ENCODE data around the gene GATD1.

The GATD1 gene

GRCh38 chr11:774873-775592, 2.3 kb downstream of the GATD1 start:
- Histone ChIP-seq H3K4me3 (ENCODE audit: low read depth, low read length) (no peak overlapping the region), H3K36me3 (ENCODE audit: control insufficient read depth in 2 of 2, insufficient read depth in 1 of 2, low read length in 2 of 2) (peaks cover 0 to 68% of the 10 kb centered on the region in 2 experiments; a peak in 2 of 3 replicates), H3K9me3 (ENCODE audit: control insufficient read depth, insufficient read depth, low read depth, low read length) (no peaks in the 10 kb centered on the region), H3K27ac (ENCODE audit: extremely low read depth, low read depth, low read length) (no peak overlapping the region), H3K4me1 (ENCODE audit: control insufficient read depth, insufficient read depth, low read length) (no peaks in the 10 kb centered on the region; the same call in 1 of the 2 replicates)
- CTCF ChIA-PET, result interaction anchor here (0.6 to 0.9 kb wide), 2 partner anchors 9 to 28 kb away, joined by 3 to 5 read pairs; partner anchors contain the start of gene TALDO1
- no peak for TF ChIP-seq ZNF776 (tag by site-specific recombination; IDR thresholded peaks at IDR 0.05; ENCODE audit: borderline replicate concordance)
- TF ChIP-seq ZNF600 (tag by site-specific recombination; IDR thresholded peaks at IDR 0.05), result peak; percentile 63
- POLR2A ChIA-PET, result interaction anchor here (0.6 to 2.1 kb wide), 7 partner anchors 10 to 44 kb away, joined by 3 to 12 read pairs (median 4); partner anchors contain the start of genes PNPLA2 and TALDO1

- Histone ChIP-seq H3K27ac (ENCODE audit: extremely low read depth, low read depth, low read length) (no peak overlapping the region), H3K9me3 (ENCODE audit: control insufficient read depth, insufficient read depth, low read depth, low read length) (no peaks in the 10 kb centered on the region), H3K4me1 (ENCODE audit: control insufficient read depth, insufficient read depth, low read length) (no peaks in the 10 kb centered on the region; the same call in 1 of the 2 replicates), H3K4me3 (ENCODE audit: low read depth, low read length) (no peak overlapping the region), H3K36me3 (ENCODE audit: control insufficient read depth in 2 of 2, insufficient read depth in 1 of 2, low read length in 2 of 2) (peaks cover 0 to 60% of the 10 kb centered on the region in 2 experiments; a peak in 2 of 3 replicates)
- ChIA-PET CTCF (interaction anchor here (0.7 to 1.0 kb wide), 2 partner anchors 10 to 46 kb away, joined by 3 read pairs; no protein-coding TSS in a partner anchor), POLR2A (interaction anchor here (1.1 kb wide), 1 partner anchor 26 kb away, joined by 4 read pairs; no protein-coding TSS in a partner anchor)
- TF ChIP-seq PRDM10 (tag by site-specific recombination; IDR thresholded peaks at IDR 0.05) (no peak), ZNF639 (tag by site-specific recombination; IDR thresholded peaks at IDR 0.05) (no peak), HIC1 (tag by site-specific recombination; IDR thresholded peaks at IDR 0.05) (no peak), SCRT1 (tag by site-specific recombination; IDR thresholded peaks at IDR 0.05; ENCODE audit: borderline replicate concordance) (no peak), ZNF138 (tag by site-specific recombination; IDR thresholded peaks at IDR 0.05; ENCODE audit: borderline replicate concordance) (no peak), ZNF558 (tag by site-specific recombination; IDR thresholded peaks at IDR 0.05) (no peak), ZNF549 (tag by site-specific recombination; IDR thresholded peaks at IDR 0.05) (no peak), ZNF610 (tag by site-specific recombination; IDR thresholded peaks at IDR 0.05; ENCODE audit: borderline replicate concordance) (no peak), ZNF670 (tag by site-specific recombination; IDR thresholded peaks at IDR 0.05; ENCODE audit: low read depth) (no peak)
Measured at GRCh38 chr11:773830-774229, 3.5 kb downstream of the GATD1 start.

GRCh38 chr11:773425-773824, 3.9 kb downstream of the GATD1 start:
- Histone ChIP-seq H3K27ac (ENCODE audit: extremely low read depth, low read depth, low read length) (no peak overlapping the region), H3K4me3 (ENCODE audit: low read depth, low read length) (no peak overlapping the region), H3K9me3 (ENCODE audit: control insufficient read depth, insufficient read depth, low read depth, low read length) (no peaks in the 10 kb centered on the region), H3K4me1 (ENCODE audit: control insufficient read depth, insufficient read depth, low read length) (no peaks in the 10 kb centered on the region; the same call in 1 of the 2 replicates), H3K36me3 (ENCODE audit: control insufficient read depth in 2 of 2, insufficient read depth in 1 of 2, low read length in 2 of 2) (peaks cover 0 to 56% of the 10 kb centered on the region in 2 experiments; a peak in 2 of 3 replicates)
- POLR2A ChIA-PET, result interaction anchor here (1.1 kb wide), 1 partner anchor 25 kb away, joined by 4 read pairs; no protein-coding TSS in a partner anchor
- CTCF ChIA-PET, result interaction anchor here (0.7 to 1.0 kb wide), 2 partner anchors 9 to 46 kb away, joined by 3 read pairs; no protein-coding TSS in a partner anchor
- TF ChIP-seq ZNF518A (tag by site-specific recombination; conservative IDR thresholded peaks at IDR 0.05; ENCODE audit: low read depth), result no peak

All from HEK293 (cell line).